Panc1 (cell line): ENCODE results near the gene GAS7. TPM values are rescaled to one million over a fixed set of nuclear protein-coding genes. Genes with fewer than 3 reads are reported as not detected.

Source experiments
- ATAC-seq: fragments of 200-7000 bp; cut with Tn5 transposase; 2 replicates; pipeline ENCODE4 v1.9.1; 2020; ENCODE audit warnings: mild to moderate bottlenecking, moderate library complexity
- BruUV-seq: library from RNA; stranded (reverse); fragments of 400-500 nt; replicated peaks from 2 replicates; lab custom pipeline; 2021; lab: Mats Ljungman, UMichigan
- CTCF ChIA-PET: fragments of 300-600 bp; sonication (Branson Sonifier 250); formaldehyde crosslinking; loops from one replicate; lab custom pipeline; 2022; ENCODE audit warnings: antibody characterized with exemption; lab: Charles Lee
- POLR2A ChIA-PET: fragments of 300-600 bp; sonication (Branson Sonifier 250); formaldehyde crosslinking; loops from one replicate; lab custom pipeline; 2022; ENCODE audit warnings: antibody characterized with exemption; lab: Charles Lee
- DNase-seq: peaks from one replicate; pipeline ENCODE4 v3.0.0-alpha.2; 2010; ENCODE audit warnings: low read depth, low spot score
- H3K27ac ChIP-seq: 2 replicates; pipeline ENCODE4 v1.5.1; 2011; ENCODE audit warnings: mild to moderate bottlenecking, low read length, inconsistent platforms
- H3K27me3 ChIP-seq: fragments of 200-500 bp; sonication (Bioruptor generic); 2 replicates; pipeline ENCODE4 v1.6.0; 2014; ENCODE audit warnings: low read length, inconsistent platforms; ENCODE audit not compliant: control insufficient read depth, insufficient read depth
- H3K36me3 ChIP-seq: fragments of 200-500 bp; sonication (Bioruptor generic); 2 replicates; pipeline ENCODE4 v1.5.1; 2014; ENCODE audit warnings: inconsistent platforms, mild to moderate bottlenecking, low read length, moderate library complexity; ENCODE audit not compliant: control insufficient read depth, insufficient read depth
- H3K4me1 ChIP-seq: 2 replicates; pipeline ENCODE4 v1.5.1; 2011; ENCODE audit warnings: inconsistent platforms, mild to moderate bottlenecking, low read length, moderate library complexity; ENCODE audit not compliant: control insufficient read depth, insufficient read depth
- H3K4me3 ChIP-seq, 2 experiments: 2 replicates each; pipeline ENCODE4 v1.5.1; 2011 to 2012; ENCODE audit warnings: low read depth in 2 of 2, low read length in 2 of 2, mild to moderate bottlenecking in 2 of 2, inconsistent platforms in 1 of 2, moderate library complexity in 1 of 2
- H3K9me3 ChIP-seq: fragments of 200-500 bp; sonication (Bioruptor generic); 2 replicates; pipeline ENCODE4 v1.5.1; 2014; ENCODE audit warnings: low read depth, mild to moderate bottlenecking, inconsistent platforms, low read length, moderate library complexity; ENCODE audit not compliant: control insufficient read depth, insufficient read depth
- POLR2AphosphoS5 ChIP-seq: IDR thresholded peaks from 2 replicates; pipeline ENCODE4 v1.6.1; 2012; ENCODE audit warnings: mild to moderate bottlenecking, low read depth, low read length, moderate library complexity
- TCF7L2 ChIP-seq: IDR thresholded peaks from 2 replicates; pipeline ENCODE4 v1.6.1; 2011; ENCODE audit warnings: mild to moderate bottlenecking, low read depth, low read length, inconsistent platforms
- in situ Hi-C: cut with HindIII; loops from 2 replicates; pipeline ENCODE4 v1.10.0; 2016; ENCODE audit warnings: low sequenced_read_pairs, low pct_unique_long_range_greater_than_20kb
- intact Hi-C: fragments of 100-400 bp; cut with micrococcal nuclease; formaldehyde crosslinking; loops from one replicate; pipeline ENCODE4 v1.10.0; 2022; ENCODE audit not compliant: unreplicated experiment
- total RNA-seq: library from RNA; stranded (reverse); gene quantifications from one replicate; pipeline ENCODE4 v1.2.1, GENCODE V29; 2021; ENCODE audit not compliant: unreplicated experiment
- TF ChIP-seq, protein P1 (sequence below): fragments of 450-650 bp; IDR thresholded peaks from 2 replicates; pipeline ENCODE4 v1.5.1; 2017; ENCODE audit warnings: mild to moderate bottlenecking
- TF ChIP-seq, protein P2 (sequence below), 2 experiments: IDR thresholded peaks; 2 replicates each; pipeline ENCODE4 v1.6.1; 2011 to 2012; ENCODE audit warnings: low read depth in 2 of 2, control low read depth in 1 of 2, low read length in 1 of 2, mild to moderate bottlenecking in 1 of 2, moderate library complexity in 1 of 2; ENCODE audit not compliant: insufficient read depth in 1 of 2

The GAS7 gene
- total RNA-seq, 1 experiment from 2014 or later = 0.05 TPM

DNA sequence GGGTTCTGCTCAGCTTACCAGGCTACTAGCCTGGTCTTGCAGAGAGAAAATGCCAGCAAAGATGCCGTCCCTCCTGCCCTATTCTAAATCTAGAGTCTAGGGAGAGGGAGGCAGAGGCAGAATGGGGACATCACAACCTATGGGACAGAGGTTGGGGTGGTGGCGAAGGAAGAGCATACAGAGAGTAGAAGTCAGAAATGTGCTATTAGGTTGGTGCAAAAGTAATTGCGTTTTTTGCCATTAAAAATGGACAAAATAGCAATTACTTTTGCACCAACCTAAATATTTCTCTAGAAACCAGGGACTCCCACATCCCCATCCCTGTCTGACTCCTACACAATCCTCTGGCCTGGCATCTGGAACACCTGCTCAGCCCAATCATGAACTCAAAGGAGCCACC is 127.7 kb downstream of the GAS7 start:
- in situ Hi-C loops (no loop called here), intact Hi-C loops (no loop called here)
- no peak for ATAC-seq

DNA sequence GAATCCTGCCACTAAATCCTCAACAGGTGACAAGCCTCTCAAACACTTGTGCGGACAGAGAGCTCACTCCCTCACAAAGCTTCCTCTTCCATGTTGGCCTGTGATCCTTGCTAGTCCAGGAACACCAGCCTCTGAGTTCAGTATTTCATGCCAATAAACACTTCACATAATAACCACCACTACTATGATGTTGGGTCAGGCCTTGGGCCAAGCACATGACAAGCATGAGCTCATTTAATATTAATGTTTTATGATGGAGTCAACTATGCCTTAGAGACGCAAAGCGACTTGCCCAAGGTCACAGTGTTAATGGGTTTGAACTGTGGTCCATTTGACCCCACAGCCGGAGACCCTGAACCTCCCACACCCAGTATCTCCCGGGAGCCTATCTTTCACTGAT is 129.1 kb downstream of the GAS7 start:
- Histone ChIP-seq H3K4me3 (no peak overlapping the region), H3K9me3 (no peaks in the 10 kb centered on the region), H3K27ac (no peak overlapping the region), H3K4me1 (no peaks in the 10 kb centered on the region), H3K36me3 (no peaks in the 10 kb centered on the region), H3K27me3 (no peaks in the 10 kb centered on the region)
- DNase-seq (no peak), ATAC-seq (no peak)
- in situ Hi-C loops = no loop called here
- ChIA-PET CTCF (no interaction called here), POLR2A (no interaction called here)
- no TSS peak for BruUV-seq
- intact Hi-C loops = no loop called here
- TF ChIP-seq, protein P1, sequence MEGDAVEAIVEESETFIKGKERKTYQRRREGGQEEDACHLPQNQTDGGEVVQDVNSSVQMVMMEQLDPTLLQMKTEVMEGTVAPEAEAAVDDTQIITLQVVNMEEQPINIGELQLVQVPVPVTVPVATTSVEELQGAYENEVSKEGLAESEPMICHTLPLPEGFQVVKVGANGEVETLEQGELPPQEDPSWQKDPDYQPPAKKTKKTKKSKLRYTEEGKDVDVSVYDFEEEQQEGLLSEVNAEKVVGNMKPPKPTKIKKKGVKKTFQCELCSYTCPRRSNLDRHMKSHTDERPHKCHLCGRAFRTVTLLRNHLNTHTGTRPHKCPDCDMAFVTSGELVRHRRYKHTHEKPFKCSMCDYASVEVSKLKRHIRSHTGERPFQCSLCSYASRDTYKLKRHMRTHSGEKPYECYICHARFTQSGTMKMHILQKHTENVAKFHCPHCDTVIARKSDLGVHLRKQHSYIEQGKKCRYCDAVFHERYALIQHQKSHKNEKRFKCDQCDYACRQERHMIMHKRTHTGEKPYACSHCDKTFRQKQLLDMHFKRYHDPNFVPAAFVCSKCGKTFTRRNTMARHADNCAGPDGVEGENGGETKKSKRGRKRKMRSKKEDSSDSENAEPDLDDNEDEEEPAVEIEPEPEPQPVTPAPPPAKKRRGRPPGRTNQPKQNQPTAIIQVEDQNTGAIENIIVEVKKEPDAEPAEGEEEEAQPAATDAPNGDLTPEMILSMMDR = no peak
- TF ChIP-seq, protein P2, sequence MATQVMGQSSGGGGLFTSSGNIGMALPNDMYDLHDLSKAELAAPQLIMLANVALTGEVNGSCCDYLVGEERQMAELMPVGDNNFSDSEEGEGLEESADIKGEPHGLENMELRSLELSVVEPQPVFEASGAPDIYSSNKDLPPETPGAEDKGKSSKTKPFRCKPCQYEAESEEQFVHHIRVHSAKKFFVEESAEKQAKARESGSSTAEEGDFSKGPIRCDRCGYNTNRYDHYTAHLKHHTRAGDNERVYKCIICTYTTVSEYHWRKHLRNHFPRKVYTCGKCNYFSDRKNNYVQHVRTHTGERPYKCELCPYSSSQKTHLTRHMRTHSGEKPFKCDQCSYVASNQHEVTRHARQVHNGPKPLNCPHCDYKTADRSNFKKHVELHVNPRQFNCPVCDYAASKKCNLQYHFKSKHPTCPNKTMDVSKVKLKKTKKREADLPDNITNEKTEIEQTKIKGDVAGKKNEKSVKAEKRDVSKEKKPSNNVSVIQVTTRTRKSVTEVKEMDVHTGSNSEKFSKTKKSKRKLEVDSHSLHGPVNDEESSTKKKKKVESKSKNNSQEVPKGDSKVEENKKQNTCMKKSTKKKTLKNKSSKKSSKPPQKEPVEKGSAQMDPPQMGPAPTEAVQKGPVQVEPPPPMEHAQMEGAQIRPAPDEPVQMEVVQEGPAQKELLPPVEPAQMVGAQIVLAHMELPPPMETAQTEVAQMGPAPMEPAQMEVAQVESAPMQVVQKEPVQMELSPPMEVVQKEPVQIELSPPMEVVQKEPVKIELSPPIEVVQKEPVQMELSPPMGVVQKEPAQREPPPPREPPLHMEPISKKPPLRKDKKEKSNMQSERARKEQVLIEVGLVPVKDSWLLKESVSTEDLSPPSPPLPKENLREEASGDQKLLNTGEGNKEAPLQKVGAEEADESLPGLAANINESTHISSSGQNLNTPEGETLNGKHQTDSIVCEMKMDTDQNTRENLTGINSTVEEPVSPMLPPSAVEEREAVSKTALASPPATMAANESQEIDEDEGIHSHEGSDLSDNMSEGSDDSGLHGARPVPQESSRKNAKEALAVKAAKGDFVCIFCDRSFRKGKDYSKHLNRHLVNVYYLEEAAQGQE (IDR thresholded peaks at IDR 0.05; ENCODE audit: insufficient read depth in 1 of 2, low read depth in 2 of 2, low read length in 1 of 2) = no peak

More for the DNA sequence above, 127.7 kb downstream of the GAS7 start:
- Histone ChIP-seq H3K9me3 (no peaks in the 10 kb centered on the region), H3K27me3 (no peaks in the 10 kb centered on the region), H3K4me3 (no peak overlapping the region), H3K4me1 (no peaks in the 10 kb centered on the region), H3K36me3 (no peaks in the 10 kb centered on the region), H3K27ac (no peak overlapping the region)
- TF ChIP-seq, protein P1 = no peak
- TF ChIP-seq TCF7L2 (no peak), POLR2AphosphoS5 (no peak)
- TF ChIP-seq, protein P2 (IDR thresholded peaks at IDR 0.05; ENCODE audit: insufficient read depth in 1 of 2, low read depth in 2 of 2, low read length in 1 of 2) = no peak
- DNase-seq = no peak
- ChIA-PET CTCF (no interaction called here), POLR2A (no interaction called here)
- BruUV-seq = no TSS peak
